Measurements from ENCODE around the gene ITPRID1.

The ITPRID1 gene

GRCh38 chr7:31595390-31595789 is 81.5 kb downstream of the ITPRID1 start:
- DNase-seq (ENCODE audit: extremely low read depth, low read depth) = no peak
- H3K4me3 ChIP-seq (replicated peaks; ENCODE audit: low read depth, low read length) = no peak overlapping the region
- TF ChIP-seq CTCF (IDR thresholded peaks at IDR 0.05; ENCODE audit: low read depth, low read length, missing control alignments) = no peak

GRCh38 chr7:31602041-31602625 is 88.2 kb downstream of the ITPRID1 start:
- no peak for TF ChIP-seq CTCF (IDR thresholded peaks at IDR 0.05; ENCODE audit: low read depth, low read length, missing control alignments)
- DNase-seq (ENCODE audit: extremely low read depth, low read depth) = no peak
- no peak overlapping the region for H3K4me3 ChIP-seq (replicated peaks; ENCODE audit: low read depth, low read length)

- TF ChIP-seq CTCF (IDR thresholded peaks at IDR 0.05; ENCODE audit: low read depth, low read length, missing control alignments) = no peak
- DNase-seq (ENCODE audit: extremely low read depth, low read depth) = no peak
- H3K4me3 ChIP-seq (replicated peaks; ENCODE audit: low read depth, low read length) = no peak overlapping the region
These were observed 89.2 kb downstream of the ITPRID1 start for GRCh38 chr7:31603046-31603445.

- no peak overlapping the region for H3K4me3 ChIP-seq (replicated peaks; ENCODE audit: low read depth, low read length)
- no peak for DNase-seq (ENCODE audit: extremely low read depth, low read depth)
- no peak for TF ChIP-seq CTCF (IDR thresholded peaks at IDR 0.05; ENCODE audit: low read depth, low read length, missing control alignments)
These were observed 99.7 kb downstream of the ITPRID1 start for GRCh38 chr7:31613604-31614003.

- no peak for DNase-seq (ENCODE audit: extremely low read depth, low read depth)
- no peak overlapping the region for H3K4me3 ChIP-seq (replicated peaks; ENCODE audit: low read depth, low read length)
- no peak for TF ChIP-seq CTCF (IDR thresholded peaks at IDR 0.05; ENCODE audit: low read depth, low read length, missing control alignments)
These were observed 119.6 kb downstream of the ITPRID1 start for GRCh38 chr7:31633467-31633866.

GRCh38 chr7:31633894-31634494 is 120.1 kb downstream of the ITPRID1 start:
- peak; percentile 6 for DNase-seq (ENCODE audit: extremely low read depth, low read depth)
- TF ChIP-seq CTCF (IDR thresholded peaks at IDR 0.05; ENCODE audit: low read depth, low read length, missing control alignments) = peak; percentile 35
- H3K4me3 ChIP-seq (replicated peaks; ENCODE audit: low read depth, low read length) = no peak overlapping the region

- no peak for TF ChIP-seq CTCF (IDR thresholded peaks at IDR 0.05; ENCODE audit: low read depth, low read length, missing control alignments)
- no peak for DNase-seq (ENCODE audit: extremely low read depth, low read depth)
- H3K4me3 ChIP-seq (replicated peaks; ENCODE audit: low read depth, low read length) = no peak overlapping the region
These were observed 126.5 kb downstream of the ITPRID1 start for GRCh38 chr7:31640381-31640780.

Data from HFF-Myc (cell line).